SHP77 (cell line): ENCODE measurements around the gene DRAP1.
A peak's percentile ranks its signal among the peaks of the same experiment; 100 is the strongest.

ENCODE experiments used
- DNase-seq, 2 experiments: peaks; one replicate each; lab custom pipeline; 2025; lab: John Stamatoyannopoulos, UW

DRAP1 gene

DNA sequence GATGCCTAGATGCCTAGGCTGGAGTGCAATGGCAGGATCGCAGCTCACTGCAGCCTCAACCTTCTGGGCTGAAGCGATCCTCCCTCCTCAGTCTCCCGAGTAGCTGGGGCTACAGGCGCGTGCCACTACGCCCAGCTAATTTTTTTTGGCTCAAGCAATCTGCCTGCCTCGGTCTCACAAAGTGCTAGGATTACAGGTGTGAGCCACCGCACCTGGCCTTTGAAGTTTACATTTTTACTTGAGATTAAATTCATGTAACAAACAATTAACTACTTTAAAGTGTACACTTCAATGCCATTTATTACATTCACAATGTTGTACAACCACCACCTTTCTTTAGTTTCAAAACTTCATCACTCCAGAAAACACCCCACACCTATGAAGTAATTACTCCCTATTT is 15.5 kb upstream of the DRAP1 start:
- DNase-seq: no peak

DNA sequence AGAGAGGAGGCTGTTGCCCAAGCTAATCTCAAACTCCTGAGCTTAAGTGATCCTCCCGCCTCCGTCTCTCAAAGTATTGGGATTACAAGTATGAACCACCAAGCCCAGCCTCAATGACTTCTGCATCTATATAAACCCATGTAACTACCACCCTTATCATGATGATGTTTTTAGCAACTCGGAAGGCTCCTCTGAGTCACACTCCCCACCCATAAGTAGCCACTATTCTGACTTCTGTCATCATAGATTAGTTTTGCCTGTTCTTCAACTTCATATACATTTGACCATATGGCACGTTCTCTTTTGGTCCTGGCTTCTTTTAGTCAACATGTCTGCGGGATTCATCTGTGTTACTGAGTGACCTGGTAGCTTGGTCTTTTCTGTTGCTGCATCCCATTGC is 12.6 kb upstream of the DRAP1 start:
- no peak for DNase-seq

DNA sequence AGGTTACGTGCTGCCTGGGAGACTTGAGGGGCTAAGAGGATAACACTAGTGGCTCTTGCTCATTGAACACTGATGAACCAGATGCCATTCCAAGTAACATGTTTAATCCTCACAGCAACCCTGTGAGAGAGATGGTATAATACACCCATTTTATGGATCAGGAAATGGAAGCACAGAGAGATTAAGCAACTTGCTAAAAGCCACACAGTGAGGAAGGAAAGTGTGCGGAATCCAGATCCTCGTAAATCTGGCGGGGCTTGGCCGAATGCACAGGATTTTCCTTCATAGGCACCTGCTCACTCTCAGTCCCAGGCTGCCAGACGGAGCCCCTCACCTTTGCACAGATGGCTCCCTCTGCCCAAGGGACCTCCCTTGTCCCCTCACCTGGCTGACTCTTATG is 11.3 kb upstream of the DRAP1 start:
- no peak for DNase-seq

DNA sequence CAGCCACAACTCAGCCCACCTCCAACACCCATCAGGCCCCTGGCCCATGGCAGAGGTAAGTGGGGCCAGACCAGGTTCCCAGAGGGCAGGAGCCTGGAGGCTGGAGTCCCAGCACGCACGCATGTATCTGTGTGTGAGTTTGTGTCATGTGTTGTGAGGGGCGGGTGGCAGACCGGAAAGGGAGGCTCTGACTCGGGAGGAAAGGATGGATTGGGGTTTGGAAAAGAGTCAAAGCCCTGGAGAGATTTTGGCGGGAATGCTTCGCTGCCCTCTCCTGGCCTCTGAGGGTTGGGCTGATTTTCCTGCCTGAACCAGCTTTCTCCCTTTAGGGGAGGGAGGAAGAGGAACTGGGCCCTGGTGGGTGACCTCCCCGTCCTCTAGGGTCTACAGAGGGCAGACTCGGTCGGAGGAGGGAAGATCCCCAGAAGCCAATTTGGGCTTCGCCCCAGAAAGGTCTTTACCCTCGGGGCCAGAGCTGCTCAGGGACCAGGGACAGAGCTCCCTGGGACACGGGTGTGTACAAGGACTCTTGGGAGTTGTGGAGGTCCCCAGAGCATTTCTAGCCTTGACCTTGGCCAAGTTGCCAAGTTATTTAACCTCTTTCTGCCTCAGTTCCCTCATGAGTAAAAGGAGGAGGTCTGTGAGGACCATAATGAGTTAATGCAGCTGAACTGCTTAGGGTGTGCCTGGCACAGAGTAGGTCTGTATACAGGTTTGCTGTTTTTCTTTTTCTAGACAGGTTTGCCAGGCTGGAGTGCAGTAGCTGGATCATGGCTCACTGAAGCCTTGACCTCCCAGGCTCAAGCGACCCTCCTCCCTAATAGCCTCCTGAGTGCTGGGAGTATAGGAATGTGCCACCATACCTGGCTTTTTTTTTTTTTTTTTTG is 7.3 kb upstream of the DRAP1 start:
- DNase-seq: peak; percentile 51 to 53

DNA sequence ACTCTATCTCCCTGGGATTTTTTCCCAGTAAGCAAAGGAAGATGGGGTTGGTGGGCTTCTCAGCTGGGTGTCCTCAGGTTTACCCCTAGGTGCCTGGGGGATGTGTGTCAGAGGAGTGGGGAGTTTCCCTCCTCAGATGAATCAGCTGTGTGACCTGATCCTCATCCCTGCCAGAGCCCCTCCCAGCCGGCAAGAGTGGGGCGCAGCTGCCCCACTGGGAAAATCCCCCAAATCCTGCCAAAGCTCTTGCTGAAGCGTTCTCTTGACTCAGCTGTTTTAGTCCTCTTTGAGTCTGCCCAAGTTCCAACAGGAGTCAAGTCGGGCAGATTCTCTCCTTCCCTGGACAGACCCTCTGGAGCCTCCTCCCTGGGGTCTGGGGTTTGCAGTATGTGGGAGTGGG is 6.4 kb upstream of the DRAP1 start:
- DNase-seq: no peak

DNA sequence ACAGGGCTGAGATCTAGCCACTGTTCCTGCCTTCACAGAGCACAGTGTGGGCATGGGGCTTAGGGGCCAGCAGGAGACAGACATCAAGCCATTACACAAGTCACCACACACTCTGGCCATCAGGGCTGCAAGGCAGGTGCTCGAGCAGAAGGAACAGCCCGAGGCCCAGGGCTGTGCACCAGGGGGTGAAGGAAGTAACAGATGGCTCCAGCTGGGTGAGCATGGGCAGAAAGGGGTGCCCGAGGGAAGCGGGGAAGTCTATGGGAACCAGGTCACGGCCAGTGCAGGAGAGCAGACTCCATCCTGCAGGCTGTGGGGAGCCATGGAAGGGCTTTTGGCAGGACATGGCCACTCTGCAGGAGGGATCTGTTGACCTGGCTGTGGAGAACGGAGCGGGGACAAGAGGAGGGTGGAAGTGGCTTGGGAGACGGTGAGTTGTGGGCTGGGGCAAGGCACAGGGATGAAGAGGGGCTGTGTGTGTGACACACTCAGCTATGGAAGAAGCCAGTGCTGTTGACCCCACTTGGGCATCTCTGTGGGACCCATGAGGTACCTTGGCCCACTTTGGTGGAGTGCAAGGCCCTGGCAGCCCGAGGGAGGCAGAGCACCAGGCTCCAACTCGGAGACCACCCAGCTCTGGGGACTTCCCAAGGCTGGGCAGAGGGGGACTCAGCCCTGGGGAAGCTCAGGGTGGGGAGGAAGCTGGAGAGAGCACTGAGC is 4.0 kb upstream of the DRAP1 start:
- no peak for DNase-seq

DNA sequence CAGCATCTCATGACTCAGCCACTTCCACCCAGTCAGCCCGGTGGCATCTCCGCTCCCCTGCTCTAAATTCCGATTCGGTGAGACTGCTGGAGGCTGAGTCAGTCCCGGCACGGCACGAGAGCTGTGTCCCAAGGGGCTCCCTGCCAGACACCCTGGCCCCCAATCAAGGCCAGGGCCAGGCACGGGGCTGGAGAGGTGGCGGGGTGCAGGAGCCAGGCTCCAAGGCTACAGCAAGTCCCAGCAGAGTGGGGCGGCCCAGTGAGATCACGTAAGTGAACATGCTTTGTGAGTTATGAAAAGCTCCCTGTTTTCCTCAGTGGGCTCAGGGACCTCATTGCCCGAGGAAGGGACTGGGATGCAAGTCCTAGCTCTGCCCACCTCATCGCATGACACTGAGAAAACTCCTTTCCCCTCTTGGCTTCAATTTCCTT is 3.4 kb upstream of the DRAP1 start:
- no peak for DNase-seq

DNA sequence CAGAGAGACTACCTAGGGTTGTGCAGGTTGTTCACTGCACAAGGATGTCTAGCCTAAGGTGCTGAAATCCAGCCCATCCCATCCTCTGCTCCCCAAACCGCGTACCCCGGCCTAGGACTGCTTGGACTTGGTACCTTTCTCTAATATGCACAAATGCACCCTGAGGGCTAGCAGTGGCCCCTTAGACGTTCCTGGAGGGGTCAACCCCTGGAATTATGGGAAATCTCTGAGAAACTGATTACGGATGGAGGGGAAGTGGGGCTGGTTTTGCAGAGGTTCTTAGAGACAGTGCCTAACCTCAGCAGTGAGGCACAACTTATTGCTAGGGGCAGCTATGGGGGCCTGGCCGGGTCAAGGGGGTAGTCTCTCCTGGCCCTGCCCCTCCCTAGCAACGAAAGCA is 2.8 kb upstream of the DRAP1 start:
- DNase-seq: no peak

DNA sequence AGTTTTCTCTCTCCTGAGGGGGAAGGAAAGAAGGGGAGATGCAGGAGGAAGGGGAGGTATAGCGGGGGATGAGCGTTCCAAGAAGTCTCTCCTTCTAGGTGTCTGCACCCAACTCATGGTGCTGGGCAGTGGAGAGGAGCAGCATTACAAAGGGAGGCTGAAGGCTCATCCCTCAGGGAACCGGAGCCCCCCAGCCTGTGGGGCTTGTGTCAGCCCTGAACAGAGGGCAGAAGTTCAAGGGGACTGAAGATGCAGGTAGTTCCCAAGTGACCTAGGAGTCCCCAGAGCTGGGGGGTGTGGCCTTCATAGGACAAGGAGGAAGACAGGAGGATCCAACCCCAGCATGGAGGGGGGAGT is 2.2 kb upstream of the DRAP1 start:
- DNase-seq: no peak

DNA sequence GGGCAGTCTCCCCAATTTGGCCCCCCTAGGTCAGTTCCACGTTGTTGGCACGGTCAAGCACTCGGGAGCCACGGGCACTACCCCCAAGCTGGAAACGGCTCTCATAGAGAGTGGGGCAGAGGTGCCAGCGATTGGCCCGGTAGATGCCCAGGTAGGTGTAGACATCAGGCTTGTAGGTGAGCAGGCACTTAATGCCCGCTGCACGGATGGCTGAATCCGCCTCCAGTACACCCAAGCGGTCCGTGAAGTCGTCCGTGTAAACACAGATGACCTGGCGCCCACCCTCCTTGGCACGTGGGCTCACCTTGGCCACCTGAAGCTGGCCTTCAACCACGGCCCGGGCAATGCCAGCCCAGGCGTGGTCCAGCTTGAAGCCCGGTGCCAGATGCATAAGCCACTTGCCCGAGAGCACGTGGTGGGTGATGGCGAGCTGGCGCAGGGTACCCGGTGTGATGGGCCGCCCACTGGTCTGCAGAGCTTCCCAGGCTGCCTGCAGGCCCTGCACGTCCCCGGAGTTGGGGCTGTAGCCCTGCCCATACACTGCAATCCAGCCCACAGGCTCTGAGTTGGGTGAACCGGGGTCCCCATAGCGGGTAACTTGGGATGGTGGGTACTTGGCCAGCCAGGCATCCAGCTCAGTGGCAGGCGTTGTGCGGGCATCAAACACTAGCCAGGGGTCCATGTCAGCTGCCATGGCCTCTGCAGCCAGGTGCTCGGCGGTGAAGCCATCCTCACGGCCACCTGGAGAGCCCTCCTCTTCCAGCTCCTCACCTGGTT is 1.6 kb upstream of the DRAP1 start:
- DNase-seq: no peak

DNA sequence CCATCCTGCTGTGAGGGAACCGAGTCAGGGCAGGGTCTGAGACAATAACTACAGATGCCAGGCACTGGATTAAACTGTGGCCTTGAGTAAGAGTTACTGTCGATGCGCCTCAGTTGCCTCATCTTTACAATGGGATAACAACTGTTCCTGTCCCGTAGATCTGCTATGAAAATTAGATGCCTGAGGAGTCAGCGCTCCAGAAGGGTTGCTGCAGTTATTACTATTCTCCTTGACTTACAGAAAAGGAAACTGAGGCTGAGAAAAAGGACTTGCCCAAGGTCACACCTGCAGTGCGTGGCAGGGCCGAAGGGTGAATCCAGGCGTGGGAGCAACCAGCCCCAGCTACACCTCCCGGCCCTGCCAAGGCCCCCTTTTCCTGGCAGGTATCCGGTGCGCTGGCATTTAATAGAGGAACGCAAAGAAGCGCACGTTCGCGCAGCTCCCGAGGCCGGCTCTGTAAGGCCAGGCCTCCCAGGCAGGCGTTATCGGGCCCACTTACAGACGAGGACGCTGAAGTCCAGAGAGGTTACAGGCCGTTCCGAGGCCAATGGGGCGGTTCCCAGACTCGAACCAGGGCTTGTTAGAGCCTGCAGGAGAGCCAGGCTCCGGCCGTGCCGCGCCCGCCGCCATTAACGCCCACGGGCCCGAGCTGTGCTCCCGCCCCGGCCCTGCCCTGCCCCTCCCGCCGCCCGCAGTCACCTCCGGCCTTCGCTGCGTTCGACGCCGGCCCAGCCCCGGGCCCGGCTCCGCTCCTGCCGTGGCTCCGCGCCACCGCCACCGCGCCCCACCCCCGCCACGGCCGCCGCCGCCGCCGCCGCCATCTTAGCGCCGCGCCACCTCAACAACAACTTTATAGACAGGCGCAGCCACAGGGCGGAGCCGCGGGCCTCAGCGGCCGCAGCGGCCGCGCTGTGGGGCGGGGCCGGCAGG is 750 bp upstream of the DRAP1 start, which contains the start of gene C11orf68:
Gene C11orf68 (minus strand): TSS at position 852 of the 930 bp plus-strand sequence. CDS start 31 bp downstream, at position 821.
- DNase-seq: no peak

DNA sequence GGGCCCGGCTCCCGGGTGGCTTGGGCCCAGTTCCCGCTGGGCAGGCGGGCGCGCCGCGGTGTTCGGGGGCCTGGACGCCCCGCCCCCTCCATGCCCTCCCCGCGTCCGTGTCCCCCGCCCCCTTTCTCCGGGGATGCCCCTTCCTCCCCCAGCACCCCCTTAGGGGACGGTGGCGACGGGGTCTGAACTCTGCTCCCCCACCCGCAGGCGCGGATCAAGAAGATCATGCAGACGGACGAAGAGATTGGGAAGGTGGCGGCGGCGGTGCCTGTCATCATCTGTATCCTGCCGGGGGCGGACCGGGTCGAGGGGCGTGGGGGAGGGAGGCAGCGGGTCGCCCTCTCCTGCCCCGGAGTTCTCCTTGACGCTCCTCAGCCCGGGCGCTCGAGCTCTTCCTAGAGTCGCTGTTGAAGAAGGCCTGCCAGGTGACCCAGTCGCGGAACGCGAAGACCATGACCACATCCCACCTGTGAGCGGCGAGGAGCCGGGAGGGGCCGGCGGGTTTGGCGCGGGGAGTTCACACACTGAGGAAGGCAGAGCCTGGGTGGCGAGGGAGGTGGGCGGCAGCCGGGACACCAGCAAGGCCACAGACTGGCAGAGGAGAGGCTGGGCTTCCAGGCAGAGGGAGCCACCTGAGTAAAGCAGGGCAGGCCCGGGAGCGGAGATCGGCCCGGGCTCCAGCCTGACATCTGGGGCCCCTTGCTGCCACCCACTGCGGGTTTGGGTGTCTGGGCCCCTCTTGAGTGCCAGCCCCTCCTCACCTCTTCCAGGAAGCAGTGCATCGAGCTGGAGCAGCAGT is 546 bp downstream of the DRAP1 start:
- DNase-seq: no peak

DNA sequence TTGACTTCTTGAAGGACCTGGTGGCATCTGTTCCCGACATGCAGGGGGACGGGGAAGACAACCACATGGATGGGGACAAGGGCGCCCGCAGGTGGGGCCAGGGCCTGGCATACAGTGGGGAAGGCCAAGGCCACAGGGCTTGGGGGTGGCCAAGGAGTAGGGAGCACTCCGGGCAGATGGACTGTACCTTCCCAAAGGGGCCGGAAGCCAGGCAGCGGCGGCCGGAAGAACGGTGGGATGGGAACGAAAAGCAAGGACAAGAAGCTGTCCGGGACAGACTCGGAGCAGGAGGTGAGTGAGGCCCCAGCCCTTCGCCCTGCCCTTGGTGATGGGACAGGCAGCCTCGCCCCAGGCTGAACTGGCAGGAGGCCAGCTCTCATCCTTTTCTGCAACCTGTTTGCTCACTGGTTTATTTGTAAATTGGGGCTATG is 1.2 kb downstream of the DRAP1 start:
- no peak for DNase-seq

DNA sequence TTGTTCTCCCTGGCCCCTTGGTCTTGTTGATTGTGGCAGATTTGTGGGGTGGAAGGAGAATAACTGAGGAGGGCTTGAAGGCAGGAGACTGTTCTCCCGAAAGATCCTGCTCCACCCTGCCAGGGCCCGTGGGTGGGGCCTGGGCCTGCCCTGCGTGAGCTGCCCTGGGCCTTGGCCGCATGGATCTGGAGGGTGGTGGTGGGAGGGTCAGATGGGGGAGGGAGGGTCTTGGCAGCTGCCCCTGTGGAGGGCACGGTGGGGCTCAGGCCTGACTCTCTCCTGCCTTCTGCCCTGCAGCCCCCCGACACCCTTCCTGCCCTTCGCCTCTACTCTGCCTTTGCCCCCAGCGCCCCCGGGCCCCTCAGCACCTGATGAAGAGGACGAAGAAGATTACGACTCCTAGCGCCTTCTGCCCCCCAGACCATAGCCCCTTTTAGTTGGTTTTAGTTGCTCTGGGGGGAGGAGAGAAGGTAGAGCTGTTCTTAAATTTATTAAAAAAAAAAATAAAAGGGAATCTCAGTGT is 1.9 kb downstream of the DRAP1 start:
- no peak for DNase-seq

DNA sequence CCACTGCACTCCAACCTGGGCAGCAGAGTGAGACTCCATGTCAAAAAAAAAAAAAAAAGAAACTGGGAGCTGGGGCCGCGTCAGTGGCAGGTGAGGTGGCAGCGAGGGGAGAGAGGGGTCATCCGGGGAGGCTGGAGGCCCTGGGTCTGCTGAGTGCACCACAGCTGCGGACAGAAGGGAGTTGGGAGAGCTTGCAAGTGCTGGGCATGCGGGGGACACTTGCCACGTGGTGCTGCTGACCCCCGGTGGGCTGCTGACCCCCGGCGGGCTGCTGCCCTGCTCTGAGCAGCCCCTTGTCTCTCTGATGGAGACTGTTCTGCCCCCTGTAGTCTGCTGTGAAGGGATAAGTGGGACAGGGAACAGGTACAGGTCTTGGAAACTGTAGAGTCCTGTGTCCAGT is 2.6 kb downstream of the DRAP1 start:
- no peak for DNase-seq

DNA sequence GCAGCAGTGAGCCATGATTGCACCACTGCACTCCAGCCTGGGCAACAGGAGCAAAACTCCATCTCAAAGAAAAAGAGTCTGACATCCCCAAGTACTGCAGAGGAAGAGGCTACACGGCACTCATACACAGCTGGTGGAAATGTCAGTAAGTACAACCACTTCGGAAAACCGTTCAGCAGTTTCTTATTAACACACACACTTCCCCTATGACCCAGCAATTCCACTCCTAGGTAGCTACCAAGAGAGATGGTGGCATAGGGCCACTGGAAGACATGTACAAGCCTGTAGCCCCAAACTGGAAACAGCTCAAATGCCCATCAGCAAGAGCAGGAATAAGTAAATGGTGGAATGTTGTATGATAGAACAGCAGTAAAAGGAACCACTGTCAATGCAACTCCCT is 3.3 kb downstream of the DRAP1 start:
- no peak for DNase-seq

DNA sequence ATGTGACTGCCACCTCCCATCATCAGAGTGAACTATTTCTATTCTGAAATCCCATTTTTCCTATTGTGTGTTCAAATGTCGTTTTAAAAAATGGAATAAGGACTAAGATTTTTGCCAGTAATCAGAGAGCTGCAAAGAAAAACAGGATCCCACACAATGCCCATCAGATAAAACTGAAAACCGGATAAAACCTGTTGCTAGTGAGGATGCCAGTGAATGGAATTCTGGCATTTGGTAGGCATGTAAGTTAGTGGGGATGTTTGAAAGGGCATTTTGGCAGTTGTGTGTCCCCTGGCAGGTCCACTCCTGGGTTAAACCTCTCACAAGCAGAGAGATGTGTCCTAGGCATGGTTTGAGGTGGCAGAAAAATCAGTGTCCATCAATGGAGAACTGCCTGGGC is 6.2 kb downstream of the DRAP1 start:
- no peak for DNase-seq

DNA sequence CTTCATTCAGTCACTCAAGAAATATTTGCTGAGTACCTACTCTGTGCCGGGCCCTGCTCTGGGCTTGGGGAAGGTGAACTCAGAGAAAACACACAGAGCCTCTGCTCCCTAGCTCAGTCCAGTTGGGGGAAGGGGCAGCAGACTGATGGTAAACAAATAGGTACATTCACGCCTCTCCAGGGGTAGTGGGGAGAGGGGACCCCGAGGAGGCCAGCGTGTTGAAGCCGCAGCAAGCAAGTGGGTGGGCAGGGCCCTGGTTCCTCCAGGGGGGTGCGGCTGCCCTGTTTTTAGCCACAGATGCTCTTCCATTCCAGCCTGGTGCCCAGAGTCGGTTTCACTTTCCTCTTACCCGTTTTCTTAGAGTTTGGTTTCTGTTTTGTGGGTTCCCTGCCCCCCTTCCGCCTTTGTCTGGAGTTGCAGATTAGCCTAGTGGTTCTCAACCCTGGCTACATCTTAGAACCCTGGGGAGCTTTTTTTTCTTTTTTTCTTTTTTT is 8.7 kb downstream of the DRAP1 start:
- no peak for DNase-seq

DNA sequence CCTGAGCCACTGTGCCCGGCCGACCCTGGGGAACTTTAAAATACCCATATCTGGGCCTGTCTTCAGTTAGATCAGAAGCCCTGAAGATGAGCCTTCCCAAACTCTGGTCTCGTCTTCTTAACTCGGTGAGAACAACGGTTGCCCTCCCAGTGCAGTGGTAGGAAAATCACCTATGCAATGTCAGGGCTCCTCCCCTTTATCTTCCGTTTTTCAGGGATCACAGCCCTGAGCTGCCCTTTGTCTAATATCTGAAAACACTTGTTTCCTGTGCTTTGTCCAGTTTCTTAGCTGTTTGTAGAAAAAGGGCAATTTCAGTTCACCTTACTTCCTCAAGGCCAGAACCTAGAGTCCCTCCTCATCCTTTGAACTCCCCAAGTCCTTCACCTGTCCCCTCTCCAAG is 9.4 kb downstream of the DRAP1 start:
- no peak for DNase-seq
